Prostate gland (tissue), 2 donors: ENCODE measurements around the gene MRPL54. TPM values are rescaled to one million over a fixed set of nuclear protein-coding genes. Genes with fewer than 3 reads are reported as not detected.

Experiments used
- DNase-seq: peaks from one replicate; pipeline ENCODE4 v3.0.0-alpha.2; 2019; ENCODE audit warnings: low spot score
- H3K27ac ChIP-seq, 2 donors: fragments of 200-600 bp; sonication (generic); 2 replicates each; pipeline ENCODE4 v1.5.1; 2017 to 2019
- H3K27me3 ChIP-seq: fragments of 200-600 bp; sonication (generic); replicated peaks from 2 replicates; pipeline ENCODE4 v1.5.1; 2019; ENCODE audit not compliant: insufficient read depth
- H3K36me3 ChIP-seq, 2 donors: fragments of 200-600 bp; sonication (generic); 1 replicate in 1 of 2; 2 replicates in 1 of 2; pipeline versions ENCODE4 v1.5.1 to v1.8.1; 2017 to 2019
- H3K4me1 ChIP-seq: fragments of 200-600 bp; sonication (generic); replicated peaks from 2 replicates; pipeline ENCODE4 v1.5.1; 2019
- H3K4me3 ChIP-seq, 2 donors: fragments of 200-600 bp; sonication (generic); 2 replicates each; pipeline ENCODE4 v1.5.1; 2017 to 2019
- H3K9me3 ChIP-seq: fragments of 200-600 bp; sonication (generic); 2 replicates; pipeline ENCODE4 v1.5.1; 2017
- CTCF ChIP-seq, 4 experiments: fragments of 200-600 bp in 2 of 4; fragments of 450-650 bp in 2 of 4; sonication (generic) in 2 of 4; IDR thresholded peaks; 1 replicate in 3 of 4; 2 replicates in 1 of 4; pipeline ENCODE4 v1.5.1; 2016 to 2019; ENCODE audit warnings: antibody characterized with exemption in 4 of 4, mild to moderate bottlenecking in 2 of 4, moderate library complexity in 2 of 4
- POLR2A ChIP-seq: fragments of 450-650 bp; IDR thresholded peaks from one replicate; pipeline ENCODE4 v1.6.1; 2016; ENCODE audit warnings: antibody characterized with exemption, mild to moderate bottlenecking
- POLR2AphosphoS5 ChIP-seq: sonication (generic); formaldehyde crosslinking; IDR thresholded peaks from one replicate; pipeline ENCODE4 v1.6.1; 2017; ENCODE audit warnings: antibody characterized with exemption
- WGBS: methylation state at CpG from one replicate; pipeline ENCODE4 v1.1.5; 2018; 5-methylcytosine and 5-hydroxymethylcytosine counted together
- intact Hi-C: fragments of 100-400 bp; cut with DNase I; formaldehyde crosslinking; loops from one replicate; pipeline ENCODE4 v1.14.2; 2022
- total RNA-seq, 2 donors: library from RNA; depleted of rRNA; stranded (reverse); fragments of >200 nt; gene quantifications; one replicate each; pipeline ENCODE4 v1.1.0, GENCODE V29; 2016

The MRPL54 gene
- total RNA-seq, 2 donors from 2014 or later, result 69.7 to 105 TPM

- Histone ChIP-seq H3K27me3 (no peaks in the 10 kb centered on the region), H3K4me3 (no peak overlapping the region), H3K9me3 (no peaks in the 10 kb centered on the region), H3K36me3 (no peaks in the 10 kb centered on the region), H3K27ac (no peak overlapping the region), H3K4me1 (no peaks in the 10 kb centered on the region)
- WGBS, result 82% methylated on average over 20 of the region's 20 CpGs
- no peak for DNase-seq
- TF ChIP-seq CTCF (IDR thresholded peaks at IDR 0.05), result no peak
- TF ChIP-seq POLR2AphosphoS5, result no peak
- TF ChIP-seq POLR2A, result no peak
- intact Hi-C loops, result no loop called here
Measured at GRCh38 chr19:3733549-3734309, 28.8 kb upstream of the MRPL54 start.

GRCh38 chr19:3734310-3734600 is 28.2 kb upstream of the MRPL54 start:
- DNase-seq, result no peak
- Histone ChIP-seq H3K4me1 (no peaks in the 10 kb centered on the region), H3K4me3 (no peak overlapping the region), H3K27ac (no peak overlapping the region), H3K36me3 (no peaks in the 10 kb centered on the region), H3K9me3 (no peaks in the 10 kb centered on the region), H3K27me3 (no peaks in the 10 kb centered on the region)
- 88% methylated on average over 14 of the region's 14 CpGs for WGBS
- intact Hi-C loops, result no loop called here
- no peak for TF ChIP-seq POLR2A
- TF ChIP-seq CTCF (IDR thresholded peaks at IDR 0.05), result no peak
- no peak for TF ChIP-seq POLR2AphosphoS5

GRCh38 chr19:3736106-3736724 is 26.3 kb upstream of the MRPL54 start:
- Histone ChIP-seq H3K4me1 (no peaks in the 10 kb centered on the region), H3K27ac (no peak overlapping the region), H3K9me3 (no peaks in the 10 kb centered on the region), H3K4me3 (no peak overlapping the region), H3K27me3 (no peaks in the 10 kb centered on the region), H3K36me3 (no peaks in the 10 kb centered on the region)
- TF ChIP-seq POLR2A (no peak), CTCF (IDR thresholded peaks at IDR 0.05) (no peak), POLR2AphosphoS5 (no peak)
- DNase-seq, result no peak
- 89% methylated on average over 21 of the region's 21 CpGs for WGBS
- intact Hi-C loops, result no loop called here

GRCh38 chr19:3737487-3738205 is 24.8 kb upstream of the MRPL54 start:
- no peaks in the 10 kb centered on the region for H3K9me3 ChIP-seq
- no peaks in the 10 kb centered on the region for H3K4me1 ChIP-seq
- H3K27ac ChIP-seq, result no peak overlapping the region
- no peaks in the 10 kb centered on the region for H3K27me3 ChIP-seq
- no peaks in the 10 kb centered on the region for H3K36me3 ChIP-seq
- intact Hi-C loops, result no loop called here
- H3K4me3 ChIP-seq, result no peak overlapping the region
- 91% methylated on average over 10 of the region's 10 CpGs for WGBS
- DNase-seq, result no peak
- TF ChIP-seq POLR2AphosphoS5, result no peak

- Histone ChIP-seq H3K27me3 (no peaks in the 10 kb centered on the region), H3K4me1 (no peaks in the 10 kb centered on the region), H3K27ac (no peak overlapping the region), H3K36me3 (no peaks in the 10 kb centered on the region), H3K9me3 (no peaks in the 10 kb centered on the region), H3K4me3 (no peak overlapping the region)
- intact Hi-C loops, result no loop called here
- TF ChIP-seq CTCF (IDR thresholded peaks at IDR 0.05), result no peak
- TF ChIP-seq POLR2A, result no peak
- TF ChIP-seq POLR2AphosphoS5, result no peak
- WGBS, result 92% methylated on average over 32 of the region's 32 CpGs
- DNase-seq, result no peak
Measured at GRCh38 chr19:3738477-3739220, 23.8 kb upstream of the MRPL54 start.
